H9 (cell line): Measurements from ENCODE around the gene ECEL1. TPM values are rescaled to one million over a fixed set of nuclear protein-coding genes. Genes with fewer than 3 reads are reported as not detected.

Experiments
- DNase-seq: peaks from one replicate; pipeline ENCODE4 v3.0.0-alpha.2; 2017
- H2AFZ ChIP-seq: one replicate; pipeline ENCODE4 v1.6.1; 2013; ENCODE audit warnings: mild to moderate bottlenecking, low read length, control low read depth, moderate library complexity
- H2AK5ac ChIP-seq: 2 replicates; pipeline ENCODE4 v1.6.1; 2013; ENCODE audit warnings: low read length, control low read depth, mixed read lengths; ENCODE audit not compliant: insufficient read length
- H2BK120ac ChIP-seq: one replicate; pipeline ENCODE4 v1.6.1; 2013; ENCODE audit warnings: low read depth, mild to moderate bottlenecking, low read length, control low read depth, inconsistent platforms; ENCODE audit not compliant: poor library complexity, severe bottlenecking
- H2BK12ac ChIP-seq: 2 replicates; pipeline ENCODE4 v1.6.1; 2013; ENCODE audit warnings: low read length, control low read depth, mixed read lengths, low read depth; ENCODE audit not compliant: insufficient read length
- H2BK15ac ChIP-seq: 2 replicates; pipeline ENCODE4 v1.6.1; 2013; ENCODE audit warnings: low read depth, low read length, control low read depth
- H2BK20ac ChIP-seq: one replicate; pipeline ENCODE4 v1.6.1; 2013; ENCODE audit warnings: low read depth, mild to moderate bottlenecking, low read length, control low read depth, inconsistent platforms; ENCODE audit not compliant: poor library complexity, severe bottlenecking
- H2BK5ac ChIP-seq: 2 replicates; pipeline ENCODE4 v1.6.1; 2013; ENCODE audit warnings: low read length, control low read depth, mixed read lengths; ENCODE audit not compliant: insufficient read length
- H3K14ac ChIP-seq: 2 replicates; pipeline ENCODE4 v1.6.1; 2013; ENCODE audit warnings: low read length, control low read depth; ENCODE audit not compliant: insufficient read depth
- H3K18ac ChIP-seq: 2 replicates; pipeline ENCODE4 v1.6.1; 2013; ENCODE audit warnings: low read depth, mild to moderate bottlenecking, mixed read lengths, low read length, control low read depth; ENCODE audit not compliant: insufficient read length
- H3K23ac ChIP-seq: 2 replicates; pipeline ENCODE4 v1.6.1; 2013; ENCODE audit warnings: low read length, control low read depth, mixed read lengths, low read depth; ENCODE audit not compliant: insufficient read length
- H3K23me2 ChIP-seq: 2 replicates; pipeline ENCODE4 v1.6.1; 2013; ENCODE audit warnings: low read depth, mild to moderate bottlenecking, mixed read lengths, low read length, control low read depth; ENCODE audit not compliant: insufficient read length, poor library complexity, severe bottlenecking
- H3K27ac ChIP-seq: 2 replicates; pipeline ENCODE4 v1.5.1; 2013; ENCODE audit warnings: low read length, control low read depth, mixed read lengths, low read depth; ENCODE audit not compliant: insufficient read length
- H3K27me3 ChIP-seq: 2 replicates; pipeline ENCODE4 v1.6.1; 2013; ENCODE audit warnings: low read length, control low read depth, inconsistent platforms; ENCODE audit not compliant: insufficient read depth
- H3K4ac ChIP-seq: 2 replicates; pipeline ENCODE4 v1.6.1; 2013; ENCODE audit warnings: low read depth, mild to moderate bottlenecking, control low read depth, inconsistent platforms, low read length, moderate library complexity
- H3K4me1 ChIP-seq: 2 replicates; pipeline ENCODE4 v1.6.1; 2013; ENCODE audit warnings: low read length, control low read depth, inconsistent platforms; ENCODE audit not compliant: insufficient read depth
- H3K4me2 ChIP-seq: 2 replicates; pipeline ENCODE4 v1.6.1; 2013; ENCODE audit warnings: low read length, control low read depth, mixed read lengths; ENCODE audit not compliant: insufficient read length, insufficient read depth
- H3K56ac ChIP-seq: 2 replicates; pipeline ENCODE4 v1.6.1; 2013; ENCODE audit warnings: low read depth, mild to moderate bottlenecking, mixed read lengths, low read length, control low read depth; ENCODE audit not compliant: insufficient read length
- H3K79me1 ChIP-seq: 2 replicates; pipeline ENCODE4 v1.6.1; 2013; ENCODE audit warnings: low read depth, mild to moderate bottlenecking, moderate library complexity, low read length, control low read depth, inconsistent platforms; ENCODE audit not compliant: insufficient read depth, poor library complexity, severe bottlenecking
- H3K79me2 ChIP-seq: 2 replicates; pipeline ENCODE4 v1.6.1; 2013; ENCODE audit warnings: low read length, control low read depth, inconsistent platforms; ENCODE audit not compliant: insufficient read depth
- H3K9ac ChIP-seq: 2 replicates; pipeline ENCODE4 v1.6.1; 2013; ENCODE audit warnings: low read length, control low read depth, mixed read lengths; ENCODE audit not compliant: insufficient read length; ENCODE audit errors: extremely low read depth
- H3K9me3 ChIP-seq: one replicate; pipeline ENCODE4 v1.6.1; 2013; ENCODE audit warnings: low read depth, low read length, inconsistent platforms; ENCODE audit not compliant: control insufficient read depth
- H3T11ph ChIP-seq: one replicate; pipeline ENCODE4 v1.6.1; 2013; ENCODE audit warnings: mild to moderate bottlenecking, low read length, control low read depth, inconsistent platforms
- H4K20me1 ChIP-seq: one replicate; pipeline ENCODE4 v1.6.1; 2013; ENCODE audit not compliant: control insufficient read depth, insufficient read length, insufficient read depth
- H4K5ac ChIP-seq: 2 replicates; pipeline ENCODE4 v1.6.1; 2013; ENCODE audit warnings: low read depth, mild to moderate bottlenecking, mixed read lengths, low read length, control low read depth; ENCODE audit not compliant: insufficient read length
- H4K8ac ChIP-seq: replicated peaks from 2 replicates; pipeline ENCODE4 v1.6.1; 2013; ENCODE audit warnings: low read length, control low read depth, mixed read lengths, low read depth; ENCODE audit not compliant: insufficient read length
- H4K91ac ChIP-seq: 2 replicates; pipeline ENCODE4 v1.6.1; 2013; ENCODE audit warnings: low read depth, mild to moderate bottlenecking, moderate library complexity, mixed read lengths, low read length, control low read depth; ENCODE audit not compliant: insufficient read length
- H3K27ac Mint-ChIP-seq, 3 experiments: 2 replicates in 2 of 3; 3 replicates in 1 of 3; pipeline ENCODE4 v1.8.0; 2020 to 2021; ENCODE audit warnings: mixed read lengths in 3 of 3, mild to moderate bottlenecking in 1 of 3, moderate library complexity in 1 of 3
- H3K27me3 Mint-ChIP-seq: 2 replicates; pipeline ENCODE4 v1.8.0; 2021; ENCODE audit warnings: low read depth, mild to moderate bottlenecking, moderate library complexity, mixed read lengths
- H3K36me3 Mint-ChIP-seq, 3 experiments: 2 replicates in 2 of 3; 3 replicates in 1 of 3; pipeline ENCODE4 v1.8.0; 2020 to 2021; ENCODE audit warnings: low read depth in 3 of 3, mixed read lengths in 3 of 3; ENCODE audit not compliant: insufficient read depth in 1 of 3
- H3K4me1 Mint-ChIP-seq, 2 experiments: 2 replicates each; pipeline ENCODE4 v1.8.0; 2020; ENCODE audit warnings: mixed read lengths in 2 of 2
- H3K4me3 Mint-ChIP-seq, 2 experiments: 2 replicates in 1 of 2; 3 replicates in 1 of 2; pipeline ENCODE4 v1.8.0; 2020 to 2021; ENCODE audit warnings: mild to moderate bottlenecking in 2 of 2, mixed read lengths in 2 of 2, moderate library complexity in 1 of 2
- H3K9me3 Mint-ChIP-seq, 2 experiments: 2 replicates in 1 of 2; 3 replicates in 1 of 2; pipeline ENCODE4 v1.8.0; 2020; ENCODE audit warnings: mild to moderate bottlenecking in 2 of 2, mixed read lengths in 2 of 2, moderate library complexity in 1 of 2
- WGBS: extraction: QIAGEN DNeasy Blood & Tissue Kit; methylation state at CpG from one replicate; pipeline ENCODE4 v1.1.7; 2013; ENCODE audit warnings: missing lambda C conversion rate, low lambda C conversion rate, mixed read lengths; ENCODE audit not compliant: insufficient read length; ENCODE audit errors: extremely low coverage; 5-methylcytosine and 5-hydroxymethylcytosine counted together
- total RNA-seq: library from RNA; stranded (reverse); gene quantifications from 2 replicates; pipeline ENCODE4 v1.2.1, GENCODE V29; 2021
- TF ChIP-seq, protein P1 (sequence below): fragments of 200-600 bp; sonication (generic); conservative IDR thresholded peaks from 3 replicates; pipeline ENCODE4 v1.8.0; 2021; ENCODE audit warnings: antibody characterized with exemption, mild to moderate bottlenecking

ECEL1 gene
- total RNA-seq, 1 experiment from 2014 or later: 8.4 TPM

DNA sequence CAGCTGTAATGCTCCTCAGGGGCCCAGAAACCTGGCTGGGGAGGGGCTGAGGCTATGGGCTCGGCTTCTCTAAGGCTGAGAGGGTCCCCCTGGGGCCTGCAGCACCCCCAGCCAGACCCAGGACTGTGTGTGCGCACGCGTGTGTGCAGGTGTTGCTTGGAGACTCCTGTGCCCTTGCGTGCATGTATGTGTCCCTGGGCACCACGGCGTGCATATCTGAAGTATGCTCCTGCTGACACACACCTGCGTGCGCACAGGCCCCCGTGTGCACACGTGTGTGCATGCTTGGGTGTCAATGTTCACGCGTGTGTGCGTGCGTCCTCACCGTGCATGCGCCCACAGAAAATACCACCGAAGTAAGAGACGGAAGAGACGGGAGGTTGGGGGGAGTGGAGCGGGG, 14.9 kb upstream of the ECEL1 start:
- H3K27ac ChIP-seq: no peak overlapping the region
- WGBS: no CpG with 5 or more reads among the region's 21 CpGs
- peaks cover 3% of the 10 kb centered on the region for H4K20me1 ChIP-seq
- H3K9ac ChIP-seq: no peak overlapping the region
- H3K4me1 ChIP-seq: 0 out of 2 replicates have a peak, but pooled peaks cover 3% of the 10 kb centered on the region
- no peak overlapping the region for H2BK15ac ChIP-seq
- H4K8ac ChIP-seq: no peak overlapping the region
- no peak overlapping the region for H2AFZ ChIP-seq
- DNase-seq: no peak
- peaks cover 12% of the 10 kb centered on the region for H3K23me2 ChIP-seq
- H3K18ac ChIP-seq: peak overlapping the region; percentile 10
- no peaks in the 10 kb centered on the region for H3K9me3 ChIP-seq
- no peak overlapping the region for H2BK12ac ChIP-seq
- H3K23ac ChIP-seq: no peak overlapping the region
- H3K27ac Mint-ChIP-seq: no peak overlapping the region
- no peak overlapping the region for H2AK5ac ChIP-seq
- peak overlapping the region; percentile 88 for H3K4me2 ChIP-seq
- no peak overlapping the region for H2BK120ac ChIP-seq
- peaks cover 17% of the 10 kb centered on the region for H3K27me3 ChIP-seq
- H3K79me1 ChIP-seq: no peaks in the 10 kb centered on the region
- TF ChIP-seq, protein P1, sequence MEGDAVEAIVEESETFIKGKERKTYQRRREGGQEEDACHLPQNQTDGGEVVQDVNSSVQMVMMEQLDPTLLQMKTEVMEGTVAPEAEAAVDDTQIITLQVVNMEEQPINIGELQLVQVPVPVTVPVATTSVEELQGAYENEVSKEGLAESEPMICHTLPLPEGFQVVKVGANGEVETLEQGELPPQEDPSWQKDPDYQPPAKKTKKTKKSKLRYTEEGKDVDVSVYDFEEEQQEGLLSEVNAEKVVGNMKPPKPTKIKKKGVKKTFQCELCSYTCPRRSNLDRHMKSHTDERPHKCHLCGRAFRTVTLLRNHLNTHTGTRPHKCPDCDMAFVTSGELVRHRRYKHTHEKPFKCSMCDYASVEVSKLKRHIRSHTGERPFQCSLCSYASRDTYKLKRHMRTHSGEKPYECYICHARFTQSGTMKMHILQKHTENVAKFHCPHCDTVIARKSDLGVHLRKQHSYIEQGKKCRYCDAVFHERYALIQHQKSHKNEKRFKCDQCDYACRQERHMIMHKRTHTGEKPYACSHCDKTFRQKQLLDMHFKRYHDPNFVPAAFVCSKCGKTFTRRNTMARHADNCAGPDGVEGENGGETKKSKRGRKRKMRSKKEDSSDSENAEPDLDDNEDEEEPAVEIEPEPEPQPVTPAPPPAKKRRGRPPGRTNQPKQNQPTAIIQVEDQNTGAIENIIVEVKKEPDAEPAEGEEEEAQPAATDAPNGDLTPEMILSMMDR: no peak
- no peak overlapping the region for H2BK20ac ChIP-seq
- no peaks in the 10 kb centered on the region for H3K36me3 Mint-ChIP-seq
- no peak overlapping the region for H3K4ac ChIP-seq
- H3K79me2 ChIP-seq: no peaks in the 10 kb centered on the region
- peaks cover 17 to 62% of the 10 kb centered on the region in 2 experiments for H3K4me1 Mint-ChIP-seq
- peaks cover 81% of the 10 kb centered on the region for H3K27me3 Mint-ChIP-seq
- H4K91ac ChIP-seq: no peak overlapping the region
- H4K5ac ChIP-seq: no peak overlapping the region
- peak overlapping the region; percentile 45 for H3K14ac ChIP-seq
- no peak overlapping the region for H2BK5ac ChIP-seq
- H3K9me3 Mint-ChIP-seq: no peaks in the 10 kb centered on the region; a peak in 1 of 5 replicates
- H3T11ph ChIP-seq: no peak overlapping the region
- peak overlapping the region; percentile 69 to 91 for H3K4me3 Mint-ChIP-seq
- no peak overlapping the region for H3K56ac ChIP-seq
